ENCODE measurements around the gene DAZAP1.

The DAZAP1 gene

GRCh38 chr19:1384478-1385110 lies 22.8 kb upstream of the DAZAP1 start:
- TF ChIP-seq FOXA1 (IDR thresholded peaks at IDR 0.05) (no peak), CTBP1 (IDR thresholded peaks at IDR 0.05; ENCODE audit: borderline replicate concordance) (no peak), BHLHE40 (IDR thresholded peaks at IDR 0.05; ENCODE audit: borderline replicate concordance) (no peak)
- POLR2A ChIA-PET = interaction anchor here (1.6 kb wide), 1 partner anchor 115 kb away, joined by 5 read pairs; the partner anchor contains the start of gene CIRBP
- no peak for DNase-seq (ENCODE audit: extremely low spot score)
- CTCF ChIA-PET = no interaction called here

DNA sequence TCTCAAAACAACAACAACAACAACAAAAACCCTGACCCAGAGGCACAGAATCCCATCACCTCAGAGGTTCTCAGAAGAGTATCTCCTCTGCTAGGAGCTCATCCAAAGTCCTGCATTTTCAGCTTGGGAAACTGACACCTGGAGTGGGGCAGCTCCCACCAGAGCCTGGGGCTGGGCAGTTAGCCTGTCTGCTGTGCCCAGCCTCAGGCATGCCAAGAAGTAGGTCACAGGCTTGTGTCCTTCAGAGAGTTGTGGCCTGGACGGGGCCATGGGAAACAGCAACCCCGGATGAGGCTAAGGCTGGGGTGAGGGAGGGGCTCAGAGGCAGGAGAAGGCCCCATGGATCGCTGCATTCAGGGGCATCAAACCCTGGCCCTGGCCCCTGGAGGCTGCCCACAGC lies 21.6 kb upstream of the DAZAP1 start:
- ChIA-PET POLR2A (interaction anchor here (0.8 to 1.6 kb wide), 2 partner anchors 17 to 117 kb away, joined by 4 to 5 read pairs; partner anchors contain the start of gene CIRBP), CTCF (no interaction called here)
- no peak for DNase-seq (ENCODE audit: extremely low spot score)
- no peak for TF ChIP-seq NFRKB (IDR thresholded peaks at IDR 0.05)
- no peak for TF ChIP-seq LEF1 (IDR thresholded peaks at IDR 0.05; ENCODE audit: borderline replicate concordance)
- no peak for TF ChIP-seq SP1 (IDR thresholded peaks at IDR 0.05)
- no peak for TF ChIP-seq TARDBP (IDR thresholded peaks at IDR 0.05)

GRCh38 chr19:1386945-1387683 lies 20.3 kb upstream of the DAZAP1 start:
- DNase-seq (ENCODE audit: extremely low spot score) = no peak
- ChIA-PET CTCF (no interaction called here), POLR2A (no interaction called here)

DNA sequence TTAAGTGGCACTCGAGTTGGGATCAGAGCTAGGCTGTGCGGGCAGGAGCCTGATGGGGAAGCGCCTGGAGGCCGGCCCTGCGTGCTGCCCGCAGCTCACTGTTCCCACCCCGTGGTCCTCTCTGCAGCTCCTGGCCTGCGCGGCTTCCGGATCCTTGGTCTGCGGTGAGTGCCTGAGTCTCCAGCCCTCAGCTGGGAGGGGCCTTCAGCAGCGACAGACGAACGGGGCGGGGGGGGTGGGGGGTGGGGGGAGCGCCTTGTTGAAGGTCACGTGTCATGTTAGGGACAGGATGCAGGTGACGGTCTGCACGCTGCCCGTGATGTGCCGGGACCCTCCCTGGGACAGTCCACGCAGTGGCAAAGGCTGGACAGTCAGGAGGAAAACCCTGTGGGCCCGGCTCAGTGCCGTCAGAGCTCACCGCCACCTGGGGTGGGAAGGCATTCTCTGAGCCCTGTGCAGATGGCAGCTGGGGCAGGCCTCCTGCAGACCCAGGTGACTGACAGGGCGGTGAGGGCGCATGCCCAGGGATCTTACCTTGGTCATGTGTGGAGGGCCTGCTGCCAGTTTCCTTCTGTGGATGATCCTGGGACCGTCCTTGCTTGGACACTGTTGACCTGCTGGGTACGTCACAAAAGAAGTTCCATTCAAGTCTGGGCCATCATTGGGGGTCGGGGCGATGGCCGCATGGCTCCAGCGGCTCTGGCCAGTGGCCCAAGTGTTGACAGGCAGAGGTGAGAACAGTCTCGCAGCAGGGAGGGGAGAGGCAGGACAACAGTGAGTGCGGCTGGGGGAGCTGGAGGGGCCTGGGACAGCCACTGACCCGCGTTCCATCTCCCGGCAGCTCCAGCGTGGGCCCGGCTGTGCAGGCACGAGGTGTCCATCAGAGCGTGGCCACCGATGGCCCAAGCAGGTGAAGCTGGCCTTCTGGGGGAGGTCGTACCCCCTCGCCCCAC lies 19.4 kb upstream of the DAZAP1 start:
- no peak for DNase-seq (ENCODE audit: extremely low spot score)
- ChIA-PET POLR2A (no interaction called here), CTCF (no interaction called here)
- TF ChIP-seq FOXA1 (IDR thresholded peaks at IDR 0.05) = no peak
- no peak for TF ChIP-seq SP1 (IDR thresholded peaks at IDR 0.05)
- TF ChIP-seq LEF1 (IDR thresholded peaks at IDR 0.05; ENCODE audit: borderline replicate concordance) = no peak
- TF ChIP-seq FOXK2 (IDR thresholded peaks at IDR 0.05) = no peak
- no peak for TF ChIP-seq ELF4 (IDR thresholded peaks at IDR 0.05)
- TF ChIP-seq FOXM1 (IDR thresholded peaks at IDR 0.05; ENCODE audit: borderline replicate concordance) = no peak
- TF ChIP-seq CTBP1 (IDR thresholded peaks at IDR 0.05; ENCODE audit: borderline replicate concordance) = no peak
- no peak for TF ChIP-seq ARNT (IDR thresholded peaks at IDR 0.05)
- TF ChIP-seq L3MBTL2 (conservative IDR thresholded peaks at IDR 0.05) = no peak
- TF ChIP-seq TARDBP (IDR thresholded peaks at IDR 0.05) = no peak
- no peak for TF ChIP-seq SUZ12 (IDR thresholded peaks at IDR 0.05)
- no peak for TF ChIP-seq HDGF (IDR thresholded peaks at IDR 0.05; ENCODE audit: borderline replicate concordance)
- TF ChIP-seq ZNF384 (IDR thresholded peaks at IDR 0.05) = no peak
- TF ChIP-seq BHLHE40 (IDR thresholded peaks at IDR 0.05; ENCODE audit: borderline replicate concordance) = no peak
- TF ChIP-seq NFRKB (IDR thresholded peaks at IDR 0.05) = no peak
- no peak for TF ChIP-seq PKNOX1 (IDR thresholded peaks at IDR 0.05)

More at GRCh38 chr19:1386945-1387683, 20.3 kb upstream of the DAZAP1 start:
- TF ChIP-seq SP1 (IDR thresholded peaks at IDR 0.05) = no peak
- TF ChIP-seq SUZ12 (IDR thresholded peaks at IDR 0.05) = no peak
- no peak for TF ChIP-seq LEF1 (IDR thresholded peaks at IDR 0.05; ENCODE audit: borderline replicate concordance)
- no peak for TF ChIP-seq ZNF384 (IDR thresholded peaks at IDR 0.05)
- no peak for TF ChIP-seq TARDBP (IDR thresholded peaks at IDR 0.05)
- no peak for TF ChIP-seq NFRKB (IDR thresholded peaks at IDR 0.05)
- no peak for TF ChIP-seq L3MBTL2 (conservative IDR thresholded peaks at IDR 0.05)
- TF ChIP-seq BHLHE40 (IDR thresholded peaks at IDR 0.05; ENCODE audit: borderline replicate concordance) = no peak
- no peak for TF ChIP-seq ARNT (IDR thresholded peaks at IDR 0.05)
- TF ChIP-seq ELF4 (IDR thresholded peaks at IDR 0.05) = no peak
- TF ChIP-seq PKNOX1 (IDR thresholded peaks at IDR 0.05) = no peak
- TF ChIP-seq CTBP1 (IDR thresholded peaks at IDR 0.05; ENCODE audit: borderline replicate concordance) = no peak
- TF ChIP-seq FOXK2 (IDR thresholded peaks at IDR 0.05) = no peak

- no peak for DNase-seq (ENCODE audit: extremely low spot score)
- POLR2A ChIA-PET = no interaction called here
- TF ChIP-seq FOXM1 (IDR thresholded peaks at IDR 0.05; ENCODE audit: borderline replicate concordance) = no peak
- TF ChIP-seq PKNOX1 (IDR thresholded peaks at IDR 0.05) = no peak
- TF ChIP-seq ARNT (IDR thresholded peaks at IDR 0.05) = no peak
- TF ChIP-seq NFRKB (IDR thresholded peaks at IDR 0.05) = no peak
- no peak for TF ChIP-seq HDGF (IDR thresholded peaks at IDR 0.05; ENCODE audit: borderline replicate concordance)
- no peak for TF ChIP-seq L3MBTL2 (conservative IDR thresholded peaks at IDR 0.05)
- no peak for TF ChIP-seq CTBP1 (IDR thresholded peaks at IDR 0.05; ENCODE audit: borderline replicate concordance)
- TF ChIP-seq SP1 (IDR thresholded peaks at IDR 0.05) = no peak
- TF ChIP-seq ELF4 (IDR thresholded peaks at IDR 0.05) = no peak
- no peak for TF ChIP-seq LEF1 (IDR thresholded peaks at IDR 0.05; ENCODE audit: borderline replicate concordance)
- TF ChIP-seq FOXK2 (IDR thresholded peaks at IDR 0.05) = no peak
- TF ChIP-seq SUZ12 (IDR thresholded peaks at IDR 0.05) = no peak
- TF ChIP-seq TARDBP (IDR thresholded peaks at IDR 0.05) = no peak
- no peak for TF ChIP-seq FOXA1 (IDR thresholded peaks at IDR 0.05)
- TF ChIP-seq ZNF384 (IDR thresholded peaks at IDR 0.05) = no peak
- no peak for TF ChIP-seq BHLHE40 (IDR thresholded peaks at IDR 0.05; ENCODE audit: borderline replicate concordance)
- CTCF ChIA-PET = no interaction called here
Observed at GRCh38 chr19:1388637-1389026, 18.8 kb upstream of the DAZAP1 start.

Measured in HEK293T (cell line).